Parathyroid adenoma (tissue), 2 donors: ENCODE data around the gene S100A9.

Source experiments
- H2AFZ ChIP-seq: fragments of 300-600 bp; sonication (generic); one replicate; pipeline ENCODE4 v1.7.0; 2017; ENCODE audit warnings: antibody characterized with exemption, mild to moderate bottlenecking
- H3K27ac ChIP-seq: fragments of 300-600 bp; sonication (generic); one replicate; pipeline ENCODE4 v1.7.0; 2017
- H3K27me3 ChIP-seq: fragments of 300-600 bp; sonication (generic); one replicate; pipeline ENCODE4 v1.7.0; 2017; ENCODE audit warnings: low read length; ENCODE audit not compliant: control insufficient read depth, insufficient read depth
- H3K36me3 ChIP-seq: fragments of 300-600 bp; sonication (generic); one replicate; pipeline ENCODE4 v1.7.0; 2017; ENCODE audit warnings: low read length; ENCODE audit not compliant: control insufficient read depth, insufficient read depth
- H3K4me1 ChIP-seq: fragments of 300-600 bp; sonication (generic); one replicate; pipeline ENCODE4 v1.7.0; 2017; ENCODE audit warnings: control low read depth
- H3K4me2 ChIP-seq: fragments of 300-600 bp; sonication (generic); one replicate; pipeline ENCODE4 v1.7.0; 2017; ENCODE audit warnings: low read length
- H3K4me3 ChIP-seq: fragments of 300-600 bp; sonication (generic); one replicate; pipeline ENCODE4 v1.7.0; 2017; ENCODE audit warnings: low read depth, low read length
- H3K79me2 ChIP-seq: fragments of 300-600 bp; sonication (generic); one replicate; pipeline ENCODE4 v1.7.0; 2017; ENCODE audit warnings: control low read depth
- H3K9ac ChIP-seq: fragments of 300-600 bp; sonication (generic); one replicate; pipeline ENCODE4 v1.7.0; 2017; ENCODE audit warnings: mild to moderate bottlenecking
- H3K9me3 ChIP-seq: fragments of 300-600 bp; sonication (generic); one replicate; pipeline ENCODE4 v1.7.0; 2017; ENCODE audit warnings: low read length; ENCODE audit not compliant: control insufficient read depth
- CTCF ChIP-seq: fragments of 300-600 bp; sonication (generic); IDR thresholded peaks from one replicate; pipeline ENCODE4 v1.7.0; 2017; ENCODE audit warnings: antibody characterized with exemption, mild to moderate bottlenecking
- donor health status: primary hyperparathyroidism.

Gene S100A9

GRCh38 chr1:153356392-153357075 lies 1.1 kb upstream of the S100A9 start:
- Histone ChIP-seq H3K27ac (no peak overlapping the region), H3K27me3 (no peaks in the 10 kb centered on the region), H3K79me2 (no peaks in the 10 kb centered on the region), H3K9me3 (no peaks in the 10 kb centered on the region), H3K4me3 (no peak overlapping the region), H3K36me3 (no peaks in the 10 kb centered on the region), H3K9ac (no peak overlapping the region), H2AFZ (no peak overlapping the region), H3K4me2 (no peak overlapping the region), H3K4me1 (no peaks in the 10 kb centered on the region)
- no peak for TF ChIP-seq CTCF

- Histone ChIP-seq H3K4me1 (no peaks in the 10 kb centered on the region), H3K36me3 (no peaks in the 10 kb centered on the region), H3K27ac (no peak overlapping the region), H3K9me3 (no peaks in the 10 kb centered on the region), H3K4me3 (no peak overlapping the region), H3K79me2 (no peaks in the 10 kb centered on the region), H3K27me3 (no peaks in the 10 kb centered on the region), H2AFZ (no peak overlapping the region), H3K4me2 (no peak overlapping the region), H3K9ac (no peak overlapping the region)
- no peak for TF ChIP-seq CTCF
These were observed 390 bp upstream of the S100A9 start for GRCh38 chr1:153357076-153357852.

- Histone ChIP-seq H2AFZ (no peak overlapping the region), H3K9ac (no peak overlapping the region), H3K27ac (no peak overlapping the region), H3K4me1 (no peaks in the 10 kb centered on the region), H3K36me3 (no peaks in the 10 kb centered on the region), H3K27me3 (no peaks in the 10 kb centered on the region), H3K9me3 (no peaks in the 10 kb centered on the region), H3K4me3 (no peak overlapping the region), H3K4me2 (no peak overlapping the region), H3K79me2 (no peaks in the 10 kb centered on the region)
- TF ChIP-seq CTCF: no peak
These were observed 979 bp downstream of the S100A9 start for GRCh38 chr1:153358691-153358975.

- H3K4me2 ChIP-seq: no peak overlapping the region
- no peaks in the 10 kb centered on the region for H3K36me3 ChIP-seq
- no peaks in the 10 kb centered on the region for H3K4me1 ChIP-seq
- no peak overlapping the region for H3K4me3 ChIP-seq
- H3K79me2 ChIP-seq: no peaks in the 10 kb centered on the region
- H2AFZ ChIP-seq: no peak overlapping the region
- H3K27me3 ChIP-seq: no peaks in the 10 kb centered on the region
- no peaks in the 10 kb centered on the region for H3K9me3 ChIP-seq
- no peak overlapping the region for H3K9ac ChIP-seq
- no peak for TF ChIP-seq CTCF
- no peak overlapping the region for H3K27ac ChIP-seq
These were observed 1.6 kb downstream of the S100A9 start for GRCh38 chr1:153359241-153359640.

GRCh38 chr1:153360190-153360589 lies 2.5 kb downstream of the S100A9 start:
- H2AFZ ChIP-seq: no peak overlapping the region
- H3K27ac ChIP-seq: no peak overlapping the region
- H3K9me3 ChIP-seq: no peaks in the 10 kb centered on the region
- H3K4me3 ChIP-seq: no peak overlapping the region
- no peaks in the 10 kb centered on the region for H3K4me1 ChIP-seq
- no peak for TF ChIP-seq CTCF
- H3K79me2 ChIP-seq: no peaks in the 10 kb centered on the region
- no peak overlapping the region for H3K4me2 ChIP-seq
- no peaks in the 10 kb centered on the region for H3K27me3 ChIP-seq
- no peaks in the 10 kb centered on the region for H3K36me3 ChIP-seq
- H3K9ac ChIP-seq: no peak overlapping the region
